ENCODE results near the gene TYK2. TPM values are rescaled to one million over a fixed set of nuclear protein-coding genes. Genes with fewer than 3 reads are reported as not detected.
"Not testable (repeated sequence)": the region's sequence is repeated elsewhere in the genome, so short reads cannot be mapped to it uniquely, and the experiment has no call there.

Gene TYK2
- total RNA-seq, 4 donors from 2014 or later: 112 to 166 (median 125) TPM

- Histone ChIP-seq H3K27me3 (peaks cover 0 to 65% of the 10 kb centered on the region in 2 donors), H3K27ac (peak overlapping the region in 1 of 4 donors; percentile 20), H3K4me3 (peak overlapping the region; percentile 9 to 46 (median 22)), H3K36me3 (no peaks in the 10 kb centered on the region), H3K9me3 (peaks cover 0 to 14% (median 0%) of the 10 kb centered on the region in 4 donors), H3K4me1 (peaks cover 0 to 55% (median 27%) of the 10 kb centered on the region in 4 donors)
- DNase-seq (ENCODE audit: low spot score in 2 of 2): peak; percentile 47 to 68
- 6 to 8% methylated on average over 21 to 43 of the region's 67 CpGs for WGBS, 2 donors
- no peak for TF ChIP-seq EP300 (IDR thresholded peaks at IDR 0.05)
- TF ChIP-seq, protein P1, sequence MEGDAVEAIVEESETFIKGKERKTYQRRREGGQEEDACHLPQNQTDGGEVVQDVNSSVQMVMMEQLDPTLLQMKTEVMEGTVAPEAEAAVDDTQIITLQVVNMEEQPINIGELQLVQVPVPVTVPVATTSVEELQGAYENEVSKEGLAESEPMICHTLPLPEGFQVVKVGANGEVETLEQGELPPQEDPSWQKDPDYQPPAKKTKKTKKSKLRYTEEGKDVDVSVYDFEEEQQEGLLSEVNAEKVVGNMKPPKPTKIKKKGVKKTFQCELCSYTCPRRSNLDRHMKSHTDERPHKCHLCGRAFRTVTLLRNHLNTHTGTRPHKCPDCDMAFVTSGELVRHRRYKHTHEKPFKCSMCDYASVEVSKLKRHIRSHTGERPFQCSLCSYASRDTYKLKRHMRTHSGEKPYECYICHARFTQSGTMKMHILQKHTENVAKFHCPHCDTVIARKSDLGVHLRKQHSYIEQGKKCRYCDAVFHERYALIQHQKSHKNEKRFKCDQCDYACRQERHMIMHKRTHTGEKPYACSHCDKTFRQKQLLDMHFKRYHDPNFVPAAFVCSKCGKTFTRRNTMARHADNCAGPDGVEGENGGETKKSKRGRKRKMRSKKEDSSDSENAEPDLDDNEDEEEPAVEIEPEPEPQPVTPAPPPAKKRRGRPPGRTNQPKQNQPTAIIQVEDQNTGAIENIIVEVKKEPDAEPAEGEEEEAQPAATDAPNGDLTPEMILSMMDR (IDR thresholded peaks at IDR 0.05): peak; percentile 44 to 90 (median 57)
- TF ChIP-seq POLR2A (IDR thresholded peaks at IDR 0.05): no peak
Observed at GRCh38 chr19:10416380-10417257, 36.2 kb upstream of the TYK2 start.

DNA sequence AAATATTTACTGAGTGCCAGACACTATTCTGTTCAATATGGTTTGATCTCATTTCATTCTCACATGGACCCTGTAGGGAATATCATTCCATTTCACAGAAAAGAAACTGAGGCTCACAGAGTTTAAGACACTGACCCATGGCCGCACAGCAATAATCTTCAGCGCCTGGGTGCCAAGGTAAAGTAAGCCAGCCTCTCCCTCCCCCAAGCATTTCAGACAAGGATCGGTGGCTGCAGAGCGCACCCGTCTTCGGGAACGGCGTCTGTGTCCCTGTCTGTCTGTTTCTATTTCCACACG lies 35.7 kb upstream of the TYK2 start:
- TF ChIP-seq EP300 (IDR thresholded peaks at IDR 0.05) (no peak), POLR2A (IDR thresholded peaks at IDR 0.05) (no peak)
- TF ChIP-seq, protein P1 (IDR thresholded peaks at IDR 0.05): no peak
- DNase-seq (ENCODE audit: low spot score in 2 of 2): no peak
- Histone ChIP-seq H3K27me3 (peaks cover 0 to 64% of the 10 kb centered on the region in 2 donors), H3K4me3 (peak overlapping the region; percentile 9 to 46 (median 22)), H3K36me3 (no peaks in the 10 kb centered on the region), H3K9me3 (peaks cover 0 to 14% (median 0%) of the 10 kb centered on the region in 4 donors), H3K4me1 (peaks cover 0 to 50% (median 25%) of the 10 kb centered on the region in 4 donors), H3K27ac (no peak overlapping the region)
- WGBS, 2 donors: 8 to 11% methylated on average over 9 of the region's 9 CpGs

DNA sequence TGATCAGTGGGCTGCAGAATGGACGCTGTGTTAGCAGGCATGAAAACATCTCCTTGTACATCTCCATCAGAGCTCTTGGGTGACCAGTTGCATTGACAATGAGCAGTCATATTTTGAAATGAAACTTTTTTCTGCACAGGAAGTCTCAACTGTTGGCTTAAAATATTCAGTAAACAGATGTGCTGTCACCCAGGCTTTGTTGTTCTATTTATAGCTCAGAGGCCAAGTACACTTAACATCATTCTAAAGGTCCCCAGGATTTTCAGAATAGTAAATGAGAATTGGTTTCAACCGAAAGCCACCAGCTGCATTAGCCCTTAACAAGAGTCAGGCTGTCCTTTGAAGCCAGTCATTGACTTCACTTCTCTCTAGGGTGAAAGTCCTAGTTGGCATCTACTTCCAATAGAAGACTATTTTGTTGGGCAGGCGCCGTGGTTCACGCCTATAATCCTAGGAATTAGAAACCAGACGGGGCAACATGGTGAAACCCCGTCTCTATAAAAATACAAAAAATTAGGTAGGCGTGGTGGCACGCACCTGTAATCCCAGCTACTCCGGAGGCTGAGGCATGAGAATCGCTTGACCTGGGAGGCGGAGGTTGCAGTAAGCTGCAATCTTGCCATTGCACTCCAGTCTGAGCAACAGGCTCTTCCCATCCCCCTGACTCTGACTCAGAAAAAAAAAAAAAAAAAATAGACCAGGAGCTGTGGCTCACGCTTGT lies 32.0 kb upstream of the TYK2 start:
- no peaks in the 10 kb centered on the region for H3K36me3 ChIP-seq
- DNase-seq (ENCODE audit: low spot score in 2 of 2): no peak
- peaks cover 0 to 14% (median 4%) of the 10 kb centered on the region in 4 donors for H3K4me1 ChIP-seq
- H3K9me3 ChIP-seq: peaks cover 0 to 14% (median 0%) of the 10 kb centered on the region in 4 donors
- H3K27me3 ChIP-seq: peaks cover 0 to 55% of the 10 kb centered on the region in 2 donors
- H3K4me3 ChIP-seq: no peak overlapping the region
- TF ChIP-seq, protein P1 (IDR thresholded peaks at IDR 0.05): no peak
- no peak for TF ChIP-seq POLR2A (IDR thresholded peaks at IDR 0.05)
- TF ChIP-seq EP300 (IDR thresholded peaks at IDR 0.05): no peak
- 72 to 73% methylated on average over 13 of the region's 13 CpGs for WGBS, 2 donors
- peak overlapping the region in 1 of 4 donors; percentile 27 for H3K27ac ChIP-seq

- 76 to 78% methylated on average over 5 of the region's 5 CpGs for WGBS, 2 donors
- H3K27ac ChIP-seq; H3K36me3 ChIP-seq; DNase-seq (ENCODE audit: low spot score in 2 of 2); H3K9me3 ChIP-seq; H3K4me3 ChIP-seq; H3K4me1 ChIP-seq: not testable (repeated sequence)
- peaks cover 0 to 54% of the 10 kb centered on the region in 2 donors for H3K27me3 ChIP-seq
Observed at GRCh38 chr19:10411224-10411623, 30.9 kb upstream of the TYK2 start.

GRCh38 chr19:10408511-10409283 lies 28.3 kb upstream of the TYK2 start:
- TF ChIP-seq EP300 (IDR thresholded peaks at IDR 0.05): no peak
- TF ChIP-seq, protein P1 (IDR thresholded peaks at IDR 0.05): no peak
- TF ChIP-seq POLR2A (IDR thresholded peaks at IDR 0.05): no peak
- no peak for DNase-seq (ENCODE audit: low spot score in 2 of 2)
- H3K9me3 ChIP-seq: no peaks in the 10 kb centered on the region
- peaks cover 0 to 59% of the 10 kb centered on the region in 2 donors for H3K27me3 ChIP-seq
- no peak overlapping the region for H3K4me3 ChIP-seq
- H3K4me1 ChIP-seq: peaks cover 0 to 17% (median 12%) of the 10 kb centered on the region in 4 donors
- H3K36me3 ChIP-seq: no peaks in the 10 kb centered on the region
- peak overlapping the region in 1 of 4 donors; percentile 66 for H3K27ac ChIP-seq
- 51 to 57% methylated on average over 18 of the region's 18 CpGs for WGBS, 2 donors

Data from tibial nerve (tissue), 4 donors.